Thyroid gland (tissue), 4 donors: ENCODE measurements around the gene SCMH1.

Source experiments
- CTCF ChIP-seq, 6 experiments: fragments of 200-600 bp in 3 of 6; fragments of 450-650 bp in 3 of 6; sonication (generic) in 3 of 6; IDR thresholded peaks; one replicate each; pipeline ENCODE4 v1.5.1; 2016 to 2019; ENCODE audit warnings: antibody characterized with exemption in 6 of 6, mild to moderate bottlenecking in 2 of 6, inconsistent platforms in 1 of 6, moderate library complexity in 1 of 6
- POLR2A ChIP-seq, 2 donors: fragments of 450-650 bp; IDR thresholded peaks; one replicate each; pipeline ENCODE4 v1.6.1; 2017; ENCODE audit warnings: antibody characterized with exemption in 2 of 2, mild to moderate bottlenecking in 2 of 2, moderate library complexity in 1 of 2

GRCh38 chr1:40984531-40984930 is 257.6 kb downstream of the SCMH1 start:
- TF ChIP-seq CTCF (IDR thresholded peaks at IDR 0.05) (no peak), POLR2A (IDR thresholded peaks at IDR 0.05) (no peak)
